Measurements from ENCODE around the gene TCOF1. TPM values are rescaled to one million over a fixed set of nuclear protein-coding genes. Genes with fewer than 3 reads are reported as not detected.

TCOF1 gene
- total and polyA plus RNA-seq, 2 experiments from 2014 or later = 86.8 to 165 TPM

DNA sequence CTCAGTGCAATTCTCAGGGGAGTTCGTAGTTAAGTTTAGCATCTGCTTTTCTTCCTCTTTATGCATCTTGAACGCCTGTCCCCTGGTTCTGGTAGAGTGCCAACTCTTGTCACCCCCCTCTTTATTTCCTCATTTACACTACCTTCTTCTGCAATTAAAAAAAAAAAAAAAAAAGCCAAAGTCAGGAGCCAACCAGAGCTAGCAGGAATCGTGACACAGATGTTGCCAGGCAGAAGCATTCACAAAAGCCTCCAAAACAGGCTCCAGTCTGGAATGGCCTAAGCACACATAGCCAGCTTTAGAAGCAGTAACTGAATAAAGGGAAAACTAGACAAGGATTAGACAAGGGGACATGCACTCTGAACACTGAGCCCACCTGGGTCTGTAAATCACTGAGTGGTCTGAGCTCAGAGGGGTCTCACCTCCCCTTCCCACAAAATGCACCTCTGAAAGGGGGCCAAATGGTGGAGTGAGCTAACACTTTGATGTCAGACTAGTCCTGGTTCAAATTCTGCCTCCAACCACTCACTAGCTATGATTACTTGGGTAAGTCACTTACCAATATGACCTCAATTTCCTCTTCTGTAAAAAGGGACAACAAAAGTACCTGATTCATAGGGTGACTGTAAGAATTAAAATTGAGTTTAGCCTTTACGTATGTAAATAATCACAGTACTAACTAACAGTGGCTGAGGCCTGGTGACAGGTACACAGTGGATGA, 53.2 kb downstream of the TCOF1 start:
- H3K9me3 Mint-ChIP-seq = no peaks in the 10 kb centered on the region; the same call in 2 of the 3 replicates
- peak; percentile 51 for ATAC-seq
- H3K4me3 Mint-ChIP-seq = peak overlapping the region; percentile 53; the same call in 2 of the 3 replicates

DNA sequence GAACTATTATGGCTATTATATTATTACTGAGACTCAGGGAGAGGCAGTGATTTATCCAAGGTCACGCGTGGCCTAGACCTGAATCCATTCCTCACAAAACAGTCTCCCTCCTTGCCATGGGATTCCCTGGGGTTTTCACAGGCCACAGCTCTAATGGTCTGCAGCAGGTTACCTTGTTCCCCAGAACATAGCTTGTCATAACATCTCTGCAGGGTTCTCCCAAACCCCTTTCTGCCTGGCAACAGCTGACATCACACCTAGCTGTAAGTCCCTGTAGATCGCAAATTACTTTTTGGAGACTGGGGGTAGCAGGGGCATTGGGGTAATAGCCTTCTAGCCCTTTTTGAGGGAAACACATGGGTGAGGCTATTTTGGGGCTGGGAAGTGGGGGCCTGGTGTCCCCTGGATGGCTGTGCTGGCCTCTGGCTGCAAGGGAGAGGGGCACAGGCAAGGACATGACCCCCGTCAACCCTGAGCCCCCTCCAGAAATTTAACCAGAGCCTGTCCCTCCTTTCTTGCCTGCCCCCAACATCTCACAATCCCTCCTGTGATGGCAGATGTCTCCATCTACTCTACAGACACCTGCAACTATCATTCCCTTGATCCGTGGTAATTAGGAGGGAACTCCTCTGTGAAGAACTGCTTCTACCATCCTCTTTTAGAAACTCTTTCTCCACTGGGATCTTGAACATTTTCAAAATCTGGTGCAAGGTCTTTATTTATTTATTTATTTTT, 53.9 kb downstream of the TCOF1 start:
- peak; percentile 69 for TF ChIP-seq CREB1 (CRISPR knock-in tag; IDR thresholded peaks at IDR 0.05; ENCODE audit: low read depth)
- TF ChIP-seq EZH2 (IDR thresholded peaks at IDR 0.05; ENCODE audit: low read depth, unreplicated experiment) = no peak
- TF ChIP-seq, protein P1, sequence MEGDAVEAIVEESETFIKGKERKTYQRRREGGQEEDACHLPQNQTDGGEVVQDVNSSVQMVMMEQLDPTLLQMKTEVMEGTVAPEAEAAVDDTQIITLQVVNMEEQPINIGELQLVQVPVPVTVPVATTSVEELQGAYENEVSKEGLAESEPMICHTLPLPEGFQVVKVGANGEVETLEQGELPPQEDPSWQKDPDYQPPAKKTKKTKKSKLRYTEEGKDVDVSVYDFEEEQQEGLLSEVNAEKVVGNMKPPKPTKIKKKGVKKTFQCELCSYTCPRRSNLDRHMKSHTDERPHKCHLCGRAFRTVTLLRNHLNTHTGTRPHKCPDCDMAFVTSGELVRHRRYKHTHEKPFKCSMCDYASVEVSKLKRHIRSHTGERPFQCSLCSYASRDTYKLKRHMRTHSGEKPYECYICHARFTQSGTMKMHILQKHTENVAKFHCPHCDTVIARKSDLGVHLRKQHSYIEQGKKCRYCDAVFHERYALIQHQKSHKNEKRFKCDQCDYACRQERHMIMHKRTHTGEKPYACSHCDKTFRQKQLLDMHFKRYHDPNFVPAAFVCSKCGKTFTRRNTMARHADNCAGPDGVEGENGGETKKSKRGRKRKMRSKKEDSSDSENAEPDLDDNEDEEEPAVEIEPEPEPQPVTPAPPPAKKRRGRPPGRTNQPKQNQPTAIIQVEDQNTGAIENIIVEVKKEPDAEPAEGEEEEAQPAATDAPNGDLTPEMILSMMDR (conservative IDR thresholded peaks at IDR 0.05; ENCODE audit: low read depth in 2 of 2) = no peak
- TF ChIP-seq JUNB (IDR thresholded peaks at IDR 0.05; ENCODE audit: unreplicated experiment) = no peak
- TF ChIP-seq, protein P2, sequence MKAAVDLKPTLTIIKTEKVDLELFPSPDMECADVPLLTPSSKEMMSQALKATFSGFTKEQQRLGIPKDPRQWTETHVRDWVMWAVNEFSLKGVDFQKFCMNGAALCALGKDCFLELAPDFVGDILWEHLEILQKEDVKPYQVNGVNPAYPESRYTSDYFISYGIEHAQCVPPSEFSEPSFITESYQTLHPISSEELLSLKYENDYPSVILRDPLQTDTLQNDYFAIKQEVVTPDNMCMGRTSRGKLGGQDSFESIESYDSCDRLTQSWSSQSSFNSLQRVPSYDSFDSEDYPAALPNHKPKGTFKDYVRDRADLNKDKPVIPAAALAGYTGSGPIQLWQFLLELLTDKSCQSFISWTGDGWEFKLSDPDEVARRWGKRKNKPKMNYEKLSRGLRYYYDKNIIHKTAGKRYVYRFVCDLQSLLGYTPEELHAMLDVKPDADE (IDR thresholded peaks at IDR 0.05) = no peak
- Histone ChIP-seq H3K9me2 (ENCODE audit: insufficient read depth) (no peaks in the 10 kb centered on the region), H3K79me2 (replicated peaks; ENCODE audit: insufficient read depth) (no peaks in the 10 kb centered on the region), H4K20me1 (replicated peaks; ENCODE audit: insufficient read depth) (no peaks in the 10 kb centered on the region), H3K4me3 (peak overlapping the region; percentile 61), H3F3A (replicated peaks; ENCODE audit: low read depth) (peaks cover 16% of the 10 kb centered on the region; the same call in 1 of the 2 replicates), H2AFZ (no peak overlapping the region), H3K4me2 (peak overlapping the region; percentile 82; the same call in 1 of the 2 replicates), H3K4me1 (ENCODE audit: insufficient read depth) (peaks cover 35% of the 10 kb centered on the region), H3K27ac (ENCODE audit: low read depth) (peak overlapping the region; percentile 89; the same call in 1 of the 2 replicates), H3K27me3 (ENCODE audit: insufficient read depth) (no peaks in the 10 kb centered on the region), H3K36me3 (ENCODE audit: insufficient read depth) (no peaks in the 10 kb centered on the region)
- peak overlapping the region; percentile 38; the same call in 1 of the 3 replicates for H3K4me3 Mint-ChIP-seq
- DNase-seq (ENCODE audit: low spot score) (peak; percentile 70), ATAC-seq (peak; percentile 9)
- H3K27me3 Mint-ChIP-seq (ENCODE audit: insufficient read depth, low read depth, poor library complexity) = peaks cover 7% of the 10 kb centered on the region
- H3K4me1 Mint-ChIP-seq = peaks cover 41% of the 10 kb centered on the region
- no peaks in the 10 kb centered on the region for H3K36me3 Mint-ChIP-seq (ENCODE audit: low read depth)
- peak overlapping the region; percentile 94 for H3K27ac Mint-ChIP-seq
- no peaks in the 10 kb centered on the region; the same call in 2 of the 3 replicates for H3K9me3 Mint-ChIP-seq

More for the DNA sequence above, 53.2 kb downstream of the TCOF1 start:
- peak overlapping the region; percentile 50; the same call in 1 of the 2 replicates for H3K4me2 ChIP-seq
- peaks cover 16% of the 10 kb centered on the region; the same call in 1 of the 2 replicates for H3F3A ChIP-seq (replicated peaks; ENCODE audit: low read depth)
- H3K79me2 ChIP-seq (replicated peaks; ENCODE audit: insufficient read depth) = no peaks in the 10 kb centered on the region
- peak overlapping the region; percentile 64 for H3K27ac ChIP-seq (ENCODE audit: low read depth)
- peak overlapping the region; percentile 94 for H3K27ac Mint-ChIP-seq
- peaks cover 41% of the 10 kb centered on the region for H3K4me1 Mint-ChIP-seq
- no peak for TF ChIP-seq STAT1 (IDR thresholded peaks at IDR 0.05; ENCODE audit: unreplicated experiment)
- peak; percentile 90 for TF ChIP-seq CREB1 (CRISPR knock-in tag; IDR thresholded peaks at IDR 0.05; ENCODE audit: low read depth)
- DNase-seq (ENCODE audit: low spot score) = peak; percentile 86
- H3K4me3 ChIP-seq = 0 out of 2 replicates have a peak overlapping the region, but pooled peaks have one; percentile 35
- H3K27me3 ChIP-seq (ENCODE audit: insufficient read depth) = no peaks in the 10 kb centered on the region
- H3K36me3 Mint-ChIP-seq (ENCODE audit: low read depth) = no peaks in the 10 kb centered on the region
- peaks cover 7% of the 10 kb centered on the region for H3K27me3 Mint-ChIP-seq (ENCODE audit: insufficient read depth, low read depth, poor library complexity)
- peaks cover 35% of the 10 kb centered on the region for H3K4me1 ChIP-seq (ENCODE audit: insufficient read depth)
- no peak overlapping the region for H2AFZ ChIP-seq
- no peaks in the 10 kb centered on the region for H3K36me3 ChIP-seq (ENCODE audit: insufficient read depth)
- H3K9me2 ChIP-seq (ENCODE audit: insufficient read depth) = no peaks in the 10 kb centered on the region
- H4K20me1 ChIP-seq (replicated peaks; ENCODE audit: insufficient read depth) = no peaks in the 10 kb centered on the region

Measured in GM23338 (cell line).